HepG2 (cell line): ENCODE data around the gene S100A16. TPM values are rescaled to one million over a fixed set of nuclear protein-coding genes. Genes with fewer than 3 reads are reported as not detected.

ENCODE experiments used
- BRD4 ChIP-seq: sonication (generic); formaldehyde crosslinking; IDR thresholded peaks from 2 replicates; pipeline ENCODE4 v1.4.0; 2020; ENCODE audit warnings: missing genetic modification reagents
- CSRNP1 ChIP-seq: sonication (generic); formaldehyde crosslinking; IDR thresholded peaks from 2 replicates; pipeline ENCODE4 v1.8.1; 2023; ENCODE audit warnings: mild to moderate bottlenecking, missing genetic modification reagents
- DZIP1 ChIP-seq: sonication (generic); formaldehyde crosslinking; IDR thresholded peaks from 2 replicates; pipeline ENCODE4 v1.5.0; 2020; ENCODE audit warnings: mild to moderate bottlenecking, missing genetic modification reagents
- FOXC1 ChIP-seq: sonication (generic); formaldehyde crosslinking; IDR thresholded peaks from 2 replicates; pipeline ENCODE4 v1.8.0; 2022; ENCODE audit warnings: mild to moderate bottlenecking, missing genetic modification reagents, borderline replicate concordance
- HOXD1 ChIP-seq: sonication (generic); formaldehyde crosslinking; IDR thresholded peaks from 2 replicates; pipeline ENCODE4 v1.5.0; 2020; ENCODE audit warnings: missing genetic modification reagents
- KDM5B ChIP-seq: sonication (generic); formaldehyde crosslinking; IDR thresholded peaks from 2 replicates; pipeline ENCODE4 v1.4.0; 2020; ENCODE audit warnings: missing genetic modification reagents, mild to moderate bottlenecking, borderline replicate concordance
- NCOA1 ChIP-seq: sonication (generic); formaldehyde crosslinking; IDR thresholded peaks from 2 replicates; pipeline ENCODE4 v1.9.0; 2021; ENCODE audit warnings: missing genetic modification reagents
- NFKB2 ChIP-seq: sonication (generic); formaldehyde crosslinking; IDR thresholded peaks from 2 replicates; pipeline ENCODE4 v1.4.0; 2020; ENCODE audit warnings: missing genetic modification reagents, borderline replicate concordance
- NKX3-1 ChIP-seq: sonication (generic); formaldehyde crosslinking; IDR thresholded peaks from 2 replicates; pipeline ENCODE4 v1.5.0; 2020; ENCODE audit warnings: missing genetic modification reagents
- NRL ChIP-seq: sonication (generic); formaldehyde crosslinking; IDR thresholded peaks from 2 replicates; pipeline ENCODE4 v1.5.0; 2020; ENCODE audit warnings: missing genetic modification reagents, mild to moderate bottlenecking, moderate library complexity, borderline replicate concordance
- PBX3 ChIP-seq: sonication (generic); formaldehyde crosslinking; IDR thresholded peaks from 2 replicates; pipeline ENCODE4 v1.8.1; 2023; ENCODE audit warnings: missing genetic modification reagents, inconsistent platforms, borderline replicate concordance
- POLR2AphosphoS5 ChIP-seq: IDR thresholded peaks from 2 replicates; pipeline ENCODE4 v1.6.1; 2012; ENCODE audit warnings: low read depth, low read length
- SMAD9 ChIP-seq: sonication (generic); formaldehyde crosslinking; IDR thresholded peaks from 2 replicates; pipeline ENCODE4 v1.5.1; 2020; ENCODE audit warnings: mild to moderate bottlenecking, missing genetic modification reagents
- TARDBP ChIP-seq: sonication (generic); formaldehyde crosslinking; IDR thresholded peaks from 2 replicates; pipeline ENCODE4 v1.8.0; 2022; ENCODE audit warnings: mild to moderate bottlenecking, missing genetic modification reagents
- TEAD3 ChIP-seq: optimal IDR thresholded peaks from 2 replicates; pipeline ENCODE3; 2016; ENCODE audit warnings: borderline replicate concordance
- ZNF512B ChIP-seq: sonication (generic); formaldehyde crosslinking; IDR thresholded peaks from 2 replicates; pipeline ENCODE4 v1.5.1; 2020; ENCODE audit warnings: missing genetic modification reagents, mild to moderate bottlenecking, borderline replicate concordance
- ZNF546 ChIP-seq: sonication (generic); formaldehyde crosslinking; conservative IDR thresholded peaks from 2 replicates; pipeline ENCODE4 v1.8.1; 2023; ENCODE audit warnings: mild to moderate bottlenecking, missing genetic modification reagents
- ZNF629 ChIP-seq: sonication (generic); formaldehyde crosslinking; conservative IDR thresholded peaks from 2 replicates; pipeline ENCODE4 v1.5.0; 2020; ENCODE audit warnings: missing genetic modification reagents
- ZNF724P ChIP-seq: sonication (generic); formaldehyde crosslinking; IDR thresholded peaks from 2 replicates; pipeline ENCODE4 v1.8.0; 2022; ENCODE audit warnings: missing genetic modification reagents, borderline replicate concordance
- ZNF792 ChIP-seq: IDR thresholded peaks from 2 replicates; pipeline ENCODE4 v1.6.1; 2016
- ZNF83 ChIP-seq: sonication (generic); formaldehyde crosslinking; IDR thresholded peaks from 2 replicates; pipeline ENCODE4 v1.4.0; 2020; ENCODE audit warnings: missing genetic modification reagents, mild to moderate bottlenecking, borderline replicate concordance
- polyA plus RNA-seq, 8 experiments: library from polyadenylated mRNA; depleted of rRNA in 3 of 8; stranded (reverse) in 7 of 8; unstranded in 1 of 8; fragments of >200 nt; fragmentation: Illumina TruSeq in 4 of 8; extraction: Trizol in 4 of 8; gene quantifications; 2 replicates each; pipeline versions ENCODE4 v1.2.1 to v1.2.3, GENCODE V29; 2011 to 2016; ENCODE audit warnings: low read depth in 4 of 8, missing spikeins in 1 of 8, mixed read lengths in 1 of 8; ENCODE audit not compliant: insufficient read depth in 1 of 8
- total RNA-seq, 5 experiments: library from RNA; depleted of rRNA; stranded (reverse); fragments of >200 nt; fragmentation: Illumina TruSeq; extraction: Trizol; gene quantifications; 2 replicates each; pipeline ENCODE4 v1.2.3, GENCODE V29; 2016; ENCODE audit warnings: low read depth in 1 of 5

S100A16 gene
- total and polyA plus RNA-seq, 2 of the 13 experiments (the other 11 are each of a cell fraction or from before 2014, with no cell fraction given): 46.0 to 195 TPM

- TF ChIP-seq TEAD3 (CRISPR knock-in tag): peak; percentile 50
- no peak for TF ChIP-seq ZNF792 (CRISPR knock-in tag)
- TF ChIP-seq POLR2AphosphoS5: peak; percentile 83
- peak; percentile 79 for TF ChIP-seq TARDBP (CRISPR knock-in tag)
- no peak for TF ChIP-seq ZNF512B
- TF ChIP-seq KDM5B (CRISPR knock-in tag): peak; percentile 62; the same call in 1 of the 2 replicates
- peak; percentile 72; the same call in 1 of the 2 replicates for TF ChIP-seq NRL (CRISPR knock-in tag)
- no peak for TF ChIP-seq SMAD9
- peak; percentile 63; the same call in 1 of the 2 replicates for TF ChIP-seq NFKB2
- peak; percentile 57; the same call in 1 of the 2 replicates for TF ChIP-seq NKX3-1
- TF ChIP-seq DZIP1 (CRISPR knock-in tag): peak; percentile 61; the same call in 1 of the 2 replicates
- TF ChIP-seq HOXD1 (CRISPR knock-in tag): peak; percentile 41; the same call in 1 of the 2 replicates
- peak; percentile 58; the same call in 1 of the 2 replicates for TF ChIP-seq ZNF546 (CRISPR knock-in tag)
- TF ChIP-seq ZNF724P (CRISPR knock-in tag): no peak
- 0 out of 2 replicates have a peak, but pooled peaks have one; percentile 31 for TF ChIP-seq PBX3
- 0 out of 2 replicates have a peak, but pooled peaks have one; percentile 20 for TF ChIP-seq BRD4
- no peak for TF ChIP-seq ZNF629
- no peak for TF ChIP-seq ZNF83 (CRISPR knock-in tag)
- 0 out of 2 replicates have a peak, but pooled peaks have one; percentile 67 for TF ChIP-seq NCOA1 (CRISPR knock-in tag)
- peak; percentile 43; the same call in 1 of the 2 replicates for TF ChIP-seq CSRNP1 (CRISPR knock-in tag)
- peak; percentile 54; the same call in 1 of the 2 replicates for TF ChIP-seq FOXC1 (CRISPR knock-in tag)
Observed at GRCh38 chr1:153658400-153659174, 45.6 kb upstream of the S100A16 start, which contains the start of gene SNAPIN (continued).
